ENCODE data around the gene SLC16A8. TPM values are rescaled to one million over a fixed set of nuclear protein-coding genes. Genes with fewer than 3 reads are reported as not detected.
"Not testable (repeated sequence)": the region's sequence is repeated elsewhere in the genome, so short reads cannot be mapped to it uniquely, and the experiment has no call there.

Gene SLC16A8
- total RNA-seq, 1 experiment from 2014 or later = not detected

GRCh38 chr22:38088629-38089473 lies 4.9 kb upstream of the SLC16A8 start:
- no peak for DNase-seq (ENCODE audit: extremely low read depth, low read depth)

GRCh38 chr22:38087855-38088254 lies 3.9 kb upstream of the SLC16A8 start:
- no peak for DNase-seq (ENCODE audit: extremely low read depth, low read depth)

- DNase-seq (ENCODE audit: extremely low read depth, low read depth) = no peak
Observed at GRCh38 chr22:38086942-38087341, 3.0 kb upstream of the SLC16A8 start.

GRCh38 chr22:38086001-38086845 lies 2.2 kb upstream of the SLC16A8 start:
- DNase-seq (ENCODE audit: extremely low read depth, low read depth) = no peak

- no peak for DNase-seq (ENCODE audit: extremely low read depth, low read depth)
Observed at GRCh38 chr22:38085501-38085900, 1.5 kb upstream of the SLC16A8 start.

DNA sequence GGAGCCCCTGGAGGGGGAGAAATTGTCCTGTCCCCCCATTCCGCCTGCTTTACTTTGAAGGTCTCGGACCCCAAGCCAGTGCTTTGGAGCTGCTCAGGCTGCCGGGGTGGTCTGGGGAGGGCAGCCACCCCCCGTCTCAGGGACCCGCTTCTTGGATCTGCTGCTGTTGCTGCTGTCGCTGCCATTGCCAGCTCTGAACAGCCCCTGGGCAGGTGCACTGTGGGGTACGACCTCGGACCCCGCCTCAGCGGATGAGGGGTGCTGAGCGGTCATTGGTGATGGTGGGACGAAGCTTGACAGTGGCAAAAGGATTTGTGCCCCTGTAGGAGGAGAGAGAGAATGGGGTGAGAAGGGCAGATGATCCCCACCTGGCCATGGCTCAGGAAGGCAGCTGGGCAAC lies 1.1 kb upstream of the SLC16A8 start:
- no peak for DNase-seq (ENCODE audit: extremely low read depth, low read depth)

DNA sequence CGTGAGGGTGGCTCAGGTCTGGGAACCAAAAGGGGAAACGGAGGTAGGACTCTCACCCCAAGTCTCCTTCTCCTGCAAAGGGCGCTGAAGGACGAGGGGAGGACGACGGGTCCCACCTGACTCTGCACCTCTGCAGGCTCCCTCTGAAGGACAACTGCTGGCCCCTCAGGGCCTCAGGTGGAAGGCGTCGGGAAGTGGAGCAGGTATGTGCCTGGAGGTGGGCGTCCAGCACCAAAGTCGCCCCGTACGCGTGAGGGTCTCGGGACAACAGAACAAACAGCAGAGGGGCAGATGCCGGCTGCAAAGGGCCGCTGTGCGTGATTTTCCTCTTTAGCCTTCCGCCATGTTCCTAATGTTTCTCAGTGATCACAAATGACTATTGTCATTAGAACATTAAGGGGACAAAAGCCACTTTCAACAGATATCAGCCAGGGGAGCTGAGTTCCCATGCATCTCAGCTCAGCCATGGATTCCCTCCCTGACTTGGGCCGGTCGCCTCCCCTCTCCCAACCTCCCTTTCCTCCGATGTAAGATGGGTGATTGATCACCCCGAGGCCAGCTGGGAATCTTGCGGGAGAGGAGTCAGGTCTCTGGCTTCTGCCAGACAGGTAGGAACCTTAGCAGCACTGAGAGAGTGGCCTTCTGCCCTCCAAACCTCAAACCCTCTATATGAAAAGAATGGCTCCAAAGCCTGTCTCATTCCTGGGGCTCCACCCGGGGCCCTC lies 836 bp downstream of the SLC16A8 start:
- no peak for DNase-seq (ENCODE audit: extremely low read depth, low read depth)

GRCh38 chr22:38081941-38082828 lies 1.8 kb downstream of the SLC16A8 start:
- no peak for DNase-seq (ENCODE audit: extremely low read depth, low read depth)

DNA sequence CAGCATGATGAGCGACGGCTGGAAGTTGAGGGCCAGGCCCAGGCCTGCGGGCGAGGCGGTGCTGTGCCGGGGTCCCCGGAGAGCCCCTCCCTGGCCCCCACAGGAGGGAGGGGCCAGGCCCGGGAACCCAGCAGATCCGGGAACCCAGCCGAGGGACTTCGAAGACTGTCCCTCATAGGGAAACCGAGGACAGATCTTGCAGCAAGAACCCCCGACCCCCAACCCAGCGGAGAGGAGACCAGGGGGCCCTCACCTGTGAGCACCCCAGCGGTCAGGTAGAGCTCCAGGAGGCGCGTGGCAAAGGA lies 2.4 kb downstream of the SLC16A8 start:
- DNase-seq (ENCODE audit: extremely low read depth, low read depth) = no peak

- no peak for DNase-seq (ENCODE audit: extremely low read depth, low read depth)
Observed at GRCh38 chr22:38080850-38081635, 2.9 kb downstream of the SLC16A8 start.

- DNase-seq (ENCODE audit: extremely low read depth, low read depth) = no peak
Observed at GRCh38 chr22:38080474-38080849, 3.5 kb downstream of the SLC16A8 start.

DNA sequence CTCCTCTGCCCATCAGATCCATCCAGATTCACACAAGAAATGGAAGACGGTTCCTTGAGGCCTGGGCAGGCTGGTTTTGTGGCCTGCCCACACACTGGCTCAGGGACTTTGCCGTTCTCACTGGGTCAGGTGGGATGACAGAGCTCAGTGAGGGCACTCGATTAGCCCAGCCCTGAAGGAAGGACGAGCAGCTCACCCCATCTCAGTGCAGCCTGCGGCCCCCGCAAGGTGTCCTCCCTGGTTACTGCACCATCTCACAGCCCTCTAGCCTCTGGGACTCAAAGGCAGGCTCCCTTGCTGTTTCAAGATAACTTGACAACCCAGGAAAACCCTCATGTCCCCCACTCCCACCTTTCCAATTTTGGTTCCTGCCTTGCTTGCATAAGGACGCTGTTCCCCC lies 4.2 kb downstream of the SLC16A8 start:
- DNase-seq (ENCODE audit: extremely low read depth, low read depth) = no peak

- not testable (repeated sequence) for DNase-seq (ENCODE audit: extremely low read depth, low read depth)
Observed at GRCh38 chr22:38079208-38079607, 4.8 kb downstream of the SLC16A8 start.

- DNase-seq (ENCODE audit: extremely low read depth, low read depth) = no peak
Observed at GRCh38 chr22:38078046-38078840, 5.7 kb downstream of the SLC16A8 start.

DNA sequence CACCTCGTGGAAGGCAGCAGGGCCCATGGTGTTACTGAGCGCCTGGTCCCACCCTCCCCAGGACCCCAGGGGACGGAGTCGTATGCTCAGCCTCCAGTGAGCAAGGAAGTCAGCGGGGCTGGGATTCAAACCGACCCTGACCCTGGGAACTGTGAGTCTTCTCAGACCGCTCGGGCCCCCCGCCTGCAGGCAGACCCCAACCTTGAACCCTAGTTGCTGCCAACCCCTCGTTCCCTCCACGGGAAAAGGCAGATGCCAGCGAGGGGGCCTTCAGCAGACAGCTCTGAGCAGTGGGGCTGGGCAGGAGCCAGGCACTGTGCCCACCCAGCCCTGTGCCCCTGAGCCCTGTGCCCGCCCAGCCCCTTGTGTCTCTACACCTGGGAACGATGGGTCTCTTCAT lies 6.4 kb downstream of the SLC16A8 start:
- no peak for DNase-seq (ENCODE audit: extremely low read depth, low read depth)

GRCh38 chr22:38077096-38077495 lies 6.9 kb downstream of the SLC16A8 start:
- no peak for DNase-seq (ENCODE audit: extremely low read depth, low read depth)

- DNase-seq (ENCODE audit: extremely low read depth, low read depth) = no peak
Observed at GRCh38 chr22:38075961-38076360, 8.0 kb downstream of the SLC16A8 start.

DNA sequence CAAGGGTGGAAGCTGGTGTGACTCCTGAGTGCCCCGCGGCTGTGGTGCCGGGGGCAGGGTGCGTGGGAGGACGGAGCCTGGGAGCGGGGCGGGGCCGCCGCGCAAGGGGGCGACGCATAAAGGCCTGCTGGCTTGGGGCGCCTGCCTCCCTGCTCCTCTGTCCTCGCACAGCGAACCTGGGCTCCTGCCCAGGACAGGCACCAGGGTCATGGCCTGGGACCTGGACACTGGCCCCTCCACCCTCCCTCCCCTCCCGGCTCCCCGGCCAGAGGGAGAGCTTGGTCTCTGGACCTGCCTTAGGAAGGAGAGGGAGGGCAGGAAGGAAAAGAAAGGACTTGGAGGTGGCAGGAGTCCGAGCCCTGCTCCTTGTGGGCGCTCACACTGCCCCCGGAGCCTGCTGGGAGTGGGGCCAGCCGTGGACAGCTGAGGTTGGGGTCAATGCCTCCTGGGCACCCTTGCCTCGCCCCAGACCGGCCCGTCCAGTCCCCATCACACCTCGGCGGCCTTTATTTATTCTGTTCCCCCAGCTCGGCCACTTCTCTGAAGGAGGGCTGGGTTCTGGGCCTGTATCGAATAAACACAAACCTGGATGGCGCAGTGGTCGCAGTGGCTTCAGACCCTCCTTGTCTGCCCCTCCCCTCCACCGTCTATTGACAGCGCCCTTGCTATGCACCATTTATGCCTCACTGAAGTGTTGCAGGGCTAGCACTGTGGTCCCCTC lies 8.7 kb downstream of the SLC16A8 start:
- DNase-seq (ENCODE audit: extremely low read depth, low read depth) = no peak
